NCI-H2196 treated with DMSO at 0.1 percent for 48 hours (cell line): ENCODE results near the gene ATXN2.
"Not testable (repeated sequence)": the region's sequence is repeated elsewhere in the genome, so short reads cannot be mapped to it uniquely, and the experiment has no call there.

ENCODE experiments used
- DNase-seq: peaks from one replicate; lab custom pipeline; 2025; ENCODE audit not compliant: unreplicated experiment; lab: John Stamatoyannopoulos, UW

Gene ATXN2

GRCh38 chr12:111406474-111407376 is 192.4 kb downstream of the ATXN2 start:
- DNase-seq = no peak

- DNase-seq = no peak
Observed at GRCh38 chr12:111405859-111406473, 193.1 kb downstream of the ATXN2 start, which contains the start of gene SH2B3. Gene SH2B3, plus strand, starts transcription at chr12:111405923. Its CDS starts 12,223 bp downstream, at chr12:111418146.

- peak; percentile 87 for DNase-seq
Observed at GRCh38 chr12:111405149-111405858, 193.8 kb downstream of the ATXN2 start.

- DNase-seq = no peak
Observed at GRCh38 chr12:111404362-111405148, 194.6 kb downstream of the ATXN2 start.

GRCh38 chr12:111402490-111402824 is 196.7 kb downstream of the ATXN2 start:
- DNase-seq = not testable (repeated sequence)
